GM20431 (cell line): Measurements from ENCODE around the gene CRB3.
"Not testable (repeated sequence)": the region's sequence is repeated elsewhere in the genome, so short reads cannot be mapped to it uniquely, and the experiment has no call there.

Experiments
- in situ Hi-C: fragments of 300-500 bp; cut with MseI, MboI; formaldehyde crosslinking; loops from one replicate; pipeline ENCODE4 v1.15.0; 2020; ENCODE audit warnings: low sequenced_read_pairs; ENCODE audit not compliant: unreplicated experiment

The CRB3 gene

DNA sequence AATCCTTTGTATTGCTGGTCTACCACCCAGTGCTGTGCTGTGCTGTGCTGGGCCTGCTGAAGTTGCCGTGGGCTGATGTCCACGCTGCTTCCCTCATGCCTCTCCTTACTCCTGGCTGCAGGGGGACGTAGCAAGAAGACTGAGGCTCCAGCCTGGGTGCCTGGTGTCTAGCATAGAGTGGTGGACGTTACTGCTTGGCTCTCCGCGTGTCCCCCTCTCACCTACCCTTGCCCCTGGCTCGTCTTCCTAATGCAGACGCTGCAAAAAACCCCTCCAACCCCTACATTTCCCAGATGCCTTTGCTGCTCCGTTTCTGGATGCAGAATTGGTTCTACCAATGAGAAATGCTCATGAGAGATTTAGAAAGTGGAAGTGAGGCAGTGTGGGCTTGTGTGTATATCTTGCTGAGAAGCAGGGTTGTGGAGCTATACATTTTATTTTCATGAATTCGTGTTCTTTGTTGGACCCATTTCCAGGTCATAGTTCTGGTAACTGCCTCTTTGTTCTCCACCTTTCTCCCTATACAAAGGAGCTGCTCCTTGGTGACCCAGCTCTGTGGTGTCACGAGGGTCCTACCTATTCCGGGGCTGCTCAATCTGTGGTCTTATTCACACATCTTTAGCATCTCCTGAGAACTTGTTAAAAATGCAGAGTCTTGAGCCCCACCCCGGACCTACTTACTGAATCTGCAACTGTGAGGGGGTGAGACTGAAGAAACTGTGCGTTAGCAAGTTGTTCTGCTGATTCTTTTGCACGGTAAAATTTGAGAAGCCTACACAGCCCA lies 25.4 kb downstream of the CRB3 start:
- in situ Hi-C loops: no loop called here

DNA sequence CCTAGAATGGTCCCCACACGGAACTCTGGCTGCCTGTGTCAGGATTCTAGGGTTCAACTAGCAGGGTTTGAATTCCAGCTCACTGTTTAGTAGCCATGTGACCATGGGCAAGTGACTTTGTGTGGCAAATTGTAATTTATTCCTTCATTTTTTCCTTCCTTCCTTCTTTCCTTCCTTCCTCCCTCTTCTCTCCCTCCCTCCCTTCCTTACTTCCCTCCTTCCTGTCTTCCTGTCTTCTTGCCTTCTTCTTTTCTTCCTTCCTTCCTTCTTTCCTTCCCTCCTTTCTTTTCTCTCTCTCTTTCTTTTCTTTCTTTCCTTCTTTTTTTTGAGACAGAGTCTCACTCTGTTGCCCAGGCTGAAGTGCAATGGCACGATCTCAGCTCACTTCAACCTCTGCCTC lies 26.1 kb downstream of the CRB3 start:
- in situ Hi-C loops: no loop called here

DNA sequence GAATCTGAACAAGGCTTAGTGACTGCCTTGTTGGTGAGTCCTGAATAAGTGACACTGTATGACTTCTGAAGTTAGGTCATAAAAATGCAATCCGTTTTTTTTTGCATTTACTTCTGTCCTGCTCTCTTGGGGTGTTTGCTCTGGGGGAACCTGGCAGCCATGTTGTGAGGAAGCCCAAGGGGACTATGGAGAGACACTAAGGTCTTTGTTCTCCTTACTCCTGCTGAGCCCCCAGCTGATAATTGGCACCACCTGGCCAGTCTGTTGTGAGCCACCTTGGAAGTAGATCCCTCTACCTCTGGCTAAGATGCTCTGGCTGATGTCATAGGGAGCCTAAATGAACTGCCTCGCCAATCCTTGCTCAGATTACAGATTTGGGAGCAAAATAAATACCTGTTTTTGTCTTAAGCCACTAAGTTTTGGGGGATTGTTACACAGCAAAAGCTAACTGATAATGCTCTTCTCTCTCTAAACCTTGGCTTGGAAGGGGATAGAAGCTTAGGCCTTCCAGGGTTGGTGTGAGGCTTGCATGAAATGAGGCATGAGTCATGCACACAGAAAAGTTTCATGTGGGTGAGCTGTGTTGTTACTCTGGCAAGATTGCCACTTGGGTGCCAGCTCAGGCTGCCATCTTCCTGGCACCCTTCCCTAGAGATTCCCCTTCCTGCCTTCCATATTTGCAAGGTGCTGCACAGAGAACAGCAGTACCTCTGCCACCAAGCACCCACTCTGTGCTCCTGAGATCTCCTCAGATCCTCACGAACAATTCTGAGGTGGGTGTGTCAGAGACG lies 27.9 kb downstream of the CRB3 start:
- in situ Hi-C loops: no loop called here

DNA sequence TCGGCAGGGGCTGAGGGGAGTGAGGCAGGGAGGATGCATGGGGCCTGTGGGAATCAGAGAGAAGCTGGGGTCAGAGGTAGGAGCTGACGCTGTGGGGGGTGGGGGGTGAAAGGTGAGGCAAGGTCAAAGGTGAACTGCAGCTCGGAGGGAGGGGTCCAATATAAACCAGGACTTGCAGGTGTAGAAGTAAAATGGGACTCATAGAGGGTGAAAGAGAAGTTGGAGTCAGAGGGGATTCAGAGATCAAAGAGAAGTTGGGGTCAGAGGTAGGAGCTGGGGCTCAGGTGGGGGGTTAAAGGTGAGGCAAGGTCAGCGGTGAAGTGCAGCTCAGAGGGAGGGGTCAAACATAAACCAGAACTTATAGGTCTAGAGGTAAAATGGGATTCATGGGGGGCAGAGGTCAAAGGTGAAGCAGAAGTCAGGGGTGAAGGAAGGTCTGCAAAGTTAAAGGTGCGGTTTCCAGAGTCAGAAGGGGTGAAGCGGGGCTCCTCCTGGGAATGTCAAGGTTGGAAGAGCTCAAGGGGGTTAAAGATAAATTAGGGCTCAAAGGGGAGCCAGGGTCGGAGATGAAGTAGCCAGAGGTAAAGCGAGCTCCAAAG lies 30.5 kb downstream of the CRB3 start:
- in situ Hi-C loops: no loop called here

GRCh38 chr19:6495947-6496346 lies 31.9 kb downstream of the CRB3 start:
- in situ Hi-C loops: no loop called here

DNA sequence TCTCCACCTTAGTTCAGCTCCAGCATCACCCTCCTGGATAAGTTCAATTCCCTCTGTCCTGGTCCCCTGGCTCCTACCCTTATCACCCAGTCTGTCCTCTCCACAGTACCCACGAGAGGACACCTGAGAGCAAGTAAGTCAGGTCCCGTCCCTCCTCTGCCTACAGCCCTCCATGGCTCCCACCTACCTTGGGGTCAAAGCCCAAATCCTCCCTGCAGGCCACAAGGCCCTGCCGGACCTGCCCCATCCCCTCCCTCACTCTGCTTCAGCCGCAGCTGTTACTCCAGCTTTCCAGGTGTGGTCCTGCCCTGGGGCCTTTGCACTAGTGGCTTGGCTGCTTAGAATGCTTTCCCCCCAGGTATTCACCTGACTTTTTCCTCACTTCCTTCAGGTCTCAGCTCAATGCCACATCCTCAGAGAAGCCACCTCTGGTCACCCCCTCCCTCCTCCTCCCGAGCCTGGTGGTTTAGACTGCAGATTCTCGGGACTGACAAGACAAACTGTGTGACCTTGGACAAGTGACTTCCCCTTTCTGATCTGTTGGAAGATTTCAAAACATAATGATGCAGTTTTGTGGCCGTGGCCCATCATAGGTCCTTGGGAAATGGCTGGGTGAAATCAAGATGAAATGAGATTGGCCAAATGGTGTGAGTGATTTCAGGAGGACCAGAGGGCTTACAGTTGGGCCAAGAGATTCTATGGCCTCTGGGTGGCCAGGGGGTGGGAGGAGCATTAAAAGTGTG lies 34.4 kb downstream of the CRB3 start:
- in situ Hi-C loops: no loop called here

GRCh38 chr19:6499052-6499790 lies 35.1 kb downstream of the CRB3 start:
- in situ Hi-C loops: no loop called here

DNA sequence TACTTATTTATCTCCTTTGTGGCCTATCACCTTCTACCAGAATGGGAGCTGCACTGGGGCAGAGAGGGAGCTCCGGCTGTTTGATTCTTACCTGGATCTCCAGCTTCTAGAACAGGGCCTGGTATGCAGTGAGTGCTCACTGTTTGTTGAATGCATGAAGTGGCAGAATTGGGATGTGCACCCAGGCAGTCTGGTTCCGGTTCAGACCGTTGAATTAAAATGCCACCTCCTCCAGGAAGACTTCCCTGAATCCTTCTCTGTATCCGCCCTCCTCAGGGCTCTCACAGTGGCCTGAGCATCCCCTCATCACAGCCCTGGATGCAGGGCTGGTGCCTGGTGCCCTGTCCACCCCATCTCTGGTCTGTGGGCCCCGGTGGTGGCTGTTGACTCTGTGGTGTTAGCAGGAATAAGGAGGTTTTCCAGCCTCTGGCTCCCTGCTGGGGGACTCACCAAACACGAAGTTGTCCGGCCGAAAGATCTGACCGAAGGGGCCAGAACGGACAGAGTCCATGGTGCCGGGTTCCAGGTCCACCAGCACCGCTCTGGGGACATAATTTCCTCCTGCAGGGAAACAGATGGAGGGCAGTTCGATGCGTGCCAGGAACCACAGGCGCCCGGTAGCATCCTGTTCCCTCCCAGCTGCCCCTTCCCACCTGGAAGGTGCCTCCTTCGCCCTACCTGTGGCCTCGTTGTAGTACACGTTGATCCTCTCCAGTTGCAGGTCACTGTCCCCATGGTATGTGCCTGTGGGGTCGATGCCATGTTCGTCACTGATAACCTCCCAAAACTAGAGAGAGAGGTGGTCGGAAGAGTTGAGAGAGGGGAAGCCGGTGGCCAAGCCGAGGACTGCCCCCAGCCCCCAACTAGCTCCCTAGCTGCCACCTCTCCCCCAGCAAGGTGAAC lies 37.0 kb downstream of the CRB3 start:
- in situ Hi-C loops: no loop called here

DNA sequence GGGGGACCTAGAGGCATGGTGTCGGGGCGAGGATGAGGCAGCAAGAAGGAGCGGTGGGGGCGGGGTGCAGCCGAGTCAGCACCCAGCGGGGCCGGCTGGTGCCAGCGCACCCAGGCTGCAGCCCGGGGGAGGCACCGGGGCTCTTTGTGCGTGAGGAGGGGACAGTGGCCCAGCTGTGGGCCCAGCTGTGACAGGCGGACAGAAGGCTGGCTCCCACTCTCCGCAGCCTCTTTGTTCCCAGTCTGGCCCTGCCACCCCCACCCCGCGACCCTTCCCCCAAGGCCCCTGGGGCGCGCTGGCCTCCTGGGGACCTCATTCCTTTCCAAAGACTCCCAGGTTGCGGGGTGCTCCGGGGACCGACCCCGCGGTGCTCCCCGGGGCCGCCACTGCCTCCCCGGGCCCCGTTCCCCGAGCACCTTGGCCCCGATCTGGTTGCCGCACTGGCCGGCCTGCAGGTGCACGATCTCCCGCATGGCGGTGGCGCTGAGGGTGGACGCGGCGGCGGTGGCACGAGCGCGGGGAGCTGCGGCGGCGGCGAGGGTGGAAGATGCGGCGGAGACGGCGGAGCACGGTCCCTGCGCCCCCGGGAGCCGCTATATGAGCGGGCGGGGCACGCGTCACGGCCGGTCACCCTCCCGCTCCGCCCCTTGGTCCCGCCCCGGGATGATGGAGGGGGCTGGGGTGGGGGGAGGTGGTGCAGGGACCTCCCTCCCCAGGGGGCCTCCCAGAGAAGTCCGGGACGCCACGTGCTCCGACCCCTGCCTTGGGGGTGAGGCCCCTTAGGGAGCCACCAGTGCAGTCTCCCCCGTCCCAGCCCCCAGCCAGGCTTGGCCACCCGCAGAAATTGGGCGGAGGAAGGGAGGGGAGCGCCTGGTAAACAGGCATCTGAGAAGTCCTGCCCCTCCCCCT lies 37.9 kb downstream of the CRB3 start, which contains the start of gene TUBB4A:
Gene TUBB4A, minus strand, starts transcription at position 570 of the 909 bp plus-strand sequence. Its CDS starts 97 bp downstream, at position 473.
- in situ Hi-C loops: no loop called here

- in situ Hi-C loops: no loop called here
These were observed 39.5 kb downstream of the CRB3 start for GRCh38 chr19:6503407-6504201.

- in situ Hi-C loops: not testable (repeated sequence)
These were observed 44.1 kb downstream of the CRB3 start for GRCh38 chr19:6508028-6508771.

GRCh38 chr19:6509118-6509971 lies 45.3 kb downstream of the CRB3 start:
- in situ Hi-C loops: no loop called here

DNA sequence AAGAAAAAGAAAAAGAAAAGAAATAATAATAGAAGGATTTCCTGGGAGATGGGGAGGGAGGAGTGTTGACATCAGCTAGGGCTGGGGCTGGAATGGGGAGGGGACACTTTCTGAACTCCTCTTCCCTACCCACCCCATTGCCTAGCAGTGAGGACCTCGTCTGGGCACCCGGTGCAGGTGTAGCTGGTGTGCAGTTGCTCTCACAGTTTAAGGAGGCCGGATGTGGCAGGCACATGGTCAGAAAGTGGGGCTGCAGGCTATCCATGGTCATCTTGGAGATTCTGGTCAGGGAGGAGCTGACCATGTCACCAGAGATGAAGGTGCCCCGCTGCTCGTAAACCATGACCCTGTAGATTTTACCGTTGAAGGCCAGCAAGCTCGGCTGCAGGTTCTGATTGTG lies 46.5 kb downstream of the CRB3 start:
- in situ Hi-C loops: no loop called here

DNA sequence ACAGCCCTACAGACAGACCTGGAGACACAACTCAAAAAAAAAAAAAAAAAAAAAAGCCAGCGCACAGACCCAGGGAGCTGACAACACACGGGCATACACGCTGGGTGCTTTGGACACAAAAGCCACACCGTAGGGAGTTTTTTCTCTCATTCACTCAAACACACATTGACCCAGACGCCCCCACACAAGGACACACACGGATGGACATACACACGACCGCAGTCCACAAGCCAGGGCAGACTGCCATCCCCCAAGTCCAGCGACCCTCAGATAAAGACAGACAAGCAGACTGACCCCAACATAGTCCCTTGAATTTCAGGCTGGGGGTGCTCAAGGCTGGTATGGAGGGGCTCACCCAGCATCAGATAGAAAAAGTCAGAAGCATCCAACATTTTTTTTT lies 50.0 kb downstream of the CRB3 start:
- in situ Hi-C loops: no loop called here

DNA sequence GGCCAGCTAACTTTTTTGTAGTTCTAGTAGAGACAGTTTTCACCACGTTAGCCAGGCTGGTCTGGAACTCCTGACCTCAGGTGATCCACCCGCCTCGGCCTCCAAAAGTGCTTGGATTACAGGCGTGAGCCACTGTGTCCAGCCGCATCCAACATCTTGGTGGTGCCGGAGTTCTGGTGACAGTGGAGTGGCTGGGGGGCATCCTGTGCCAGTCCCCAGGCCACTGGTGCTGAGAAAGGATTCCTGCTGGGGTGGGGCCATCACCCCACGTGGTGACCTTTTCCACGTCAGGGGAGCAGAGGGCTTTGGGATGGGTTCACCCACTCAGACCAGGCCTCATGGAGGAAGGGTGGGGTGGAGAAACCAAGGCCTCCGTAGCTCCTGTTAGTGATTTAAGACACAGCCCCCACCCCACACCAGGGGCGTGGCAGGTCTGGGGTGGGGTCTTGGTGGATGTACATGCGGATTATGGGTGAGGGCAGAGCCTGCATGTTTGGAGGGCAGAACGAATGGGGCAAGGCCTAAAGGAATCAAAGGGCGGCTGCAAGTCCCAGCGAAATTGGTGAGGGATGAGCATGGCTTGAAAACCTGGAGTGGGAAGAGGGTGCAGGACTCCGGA lies 51.0 kb downstream of the CRB3 start:
- in situ Hi-C loops: no loop called here
